ENCODE measurements around the gene DTNBP1. TPM values are rescaled to one million over a fixed set of nuclear protein-coding genes. Genes with fewer than 3 reads are reported as not detected.

Gene DTNBP1
- total and polyA plus RNA-seq, 2 of the 13 experiments (the other 11 are each of a cell fraction or from before 2014, with no cell fraction given): 6.6 to 19.1 TPM

DNA sequence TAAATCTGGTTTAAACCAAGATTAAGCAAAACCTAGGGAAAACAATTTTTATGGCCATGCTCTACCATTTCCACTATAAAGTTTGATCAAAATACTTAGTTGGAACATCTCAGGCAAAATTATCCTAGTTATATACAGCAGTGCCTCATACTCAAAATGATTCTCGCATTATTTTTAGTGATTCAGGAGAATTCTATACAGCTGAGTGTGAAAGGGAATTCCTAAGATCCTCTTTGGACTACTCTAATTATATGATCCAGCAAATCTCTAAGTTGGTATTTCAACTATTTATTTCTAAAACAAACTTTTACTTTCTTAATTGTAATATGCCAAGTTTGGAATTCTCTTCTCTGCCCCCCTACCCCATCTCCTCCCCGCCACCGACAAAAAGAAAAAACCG lies 8.6 kb downstream of the DTNBP1 start:
- POLR2A ChIA-PET: no interaction called here

DNA sequence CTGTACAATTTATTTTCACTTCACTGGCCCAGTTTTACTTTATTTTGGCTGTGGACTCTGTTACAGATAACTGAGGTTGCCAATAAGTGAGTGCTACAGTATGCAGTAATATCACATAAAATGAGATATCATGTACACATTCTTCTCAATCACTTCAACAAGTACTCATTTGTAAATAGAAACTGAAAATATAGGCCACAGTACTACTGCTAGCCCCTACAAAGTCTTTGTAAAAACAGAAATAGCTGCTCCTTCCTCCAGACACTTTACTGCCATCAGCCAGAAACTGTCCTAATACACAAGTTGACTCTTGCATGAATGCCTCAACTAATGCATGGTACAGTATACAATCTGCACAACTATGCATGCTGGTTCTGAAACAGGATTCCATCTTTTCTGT lies 9.2 kb downstream of the DTNBP1 start:
- intact Hi-C loops (cut with micrococcal nuclease; ENCODE audit: unreplicated experiment): no loop called here
- Histone ChIP-seq H3K4me1 (ENCODE audit: insufficient read depth, low read length) (no peaks in the 10 kb centered on the region), H3K9ac (ENCODE audit: insufficient read depth, low read depth, low read length) (no peak overlapping the region), H3K27ac (ENCODE audit: extremely low read length, insufficient read depth, low read length) (no peak overlapping the region), H2AFZ (ENCODE audit: low read length) (no peak overlapping the region), H3K9me3 (ENCODE audit: low read length) (no peaks in the 10 kb centered on the region), H3K27me3 (ENCODE audit: control insufficient read depth in 1 of 2, insufficient read depth in 2 of 2, low read length in 2 of 2) (no peaks in the 10 kb centered on the region), H3K36me3 (replicated peaks in 1 of 2; ENCODE audit: control insufficient read depth in 1 of 2, insufficient read depth in 2 of 2, low read length in 2 of 2) (no peaks in the 10 kb centered on the region), H3K79me2 (ENCODE audit: insufficient read depth, low read length) (no peaks in the 10 kb centered on the region), H3K4me3 (replicated peaks in 1 of 3; ENCODE audit: insufficient read depth in 1 of 3, low read depth in 2 of 3, low read length in 3 of 3) (no peak overlapping the region), H4K20me1 (ENCODE audit: insufficient read depth, low read length) (no peaks in the 10 kb centered on the region), H3K4me2 (ENCODE audit: low read depth, low read length) (no peak overlapping the region)
- no TSS peak for BruUV-seq (replicated peaks)
- DNase-seq (ENCODE audit: low spot score) (no peak), ATAC-seq (no peak), FAIRE-seq (no peak)
- CTCF ChIA-PET (ENCODE audit: low intra/inter-chr PET ratio, low total read pairs): no interaction called here
- POLR2A ChIA-PET: no interaction called here
- in situ Hi-C loops (cut with HindIII; ENCODE audit: extremely low pct_ligation_motif_present, low pct_unique_long_range_greater_than_20kb): no loop called here
- TF ChIP-seq HMGA1 (CRISPR knock-in tag; conservative IDR thresholded peaks at IDR 0.05) (no peak), AGO1 (IDR thresholded peaks at IDR 0.05; ENCODE audit: low read depth, low read length, poor library complexity, severe bottlenecking) (no peak), ZNF780A (CRISPR knock-in tag; IDR thresholded peaks at IDR 0.05) (no peak), ZBTB42 (CRISPR knock-in tag; IDR thresholded peaks at IDR 0.05) (no peak), ZNF589 (CRISPR knock-in tag; conservative IDR thresholded peaks at IDR 0.05) (no peak)
- TF ChIP-seq, protein P1, sequence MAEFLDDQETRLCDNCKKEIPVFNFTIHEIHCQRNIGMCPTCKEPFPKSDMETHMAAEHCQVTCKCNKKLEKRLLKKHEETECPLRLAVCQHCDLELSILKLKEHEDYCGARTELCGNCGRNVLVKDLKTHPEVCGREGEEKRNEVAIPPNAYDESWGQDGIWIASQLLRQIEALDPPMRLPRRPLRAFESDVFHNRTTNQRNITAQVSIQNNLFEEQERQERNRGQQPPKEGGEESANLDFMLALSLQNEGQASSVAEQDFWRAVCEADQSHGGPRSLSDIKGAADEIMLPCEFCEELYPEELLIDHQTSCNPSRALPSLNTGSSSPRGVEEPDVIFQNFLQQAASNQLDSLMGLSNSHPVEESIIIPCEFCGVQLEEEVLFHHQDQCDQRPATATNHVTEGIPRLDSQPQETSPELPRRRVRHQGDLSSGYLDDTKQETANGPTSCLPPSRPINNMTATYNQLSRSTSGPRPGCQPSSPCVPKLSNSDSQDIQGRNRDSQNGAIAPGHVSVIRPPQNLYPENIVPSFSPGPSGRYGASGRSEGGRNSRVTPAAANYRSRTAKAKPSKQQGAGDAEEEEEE (CRISPR knock-in tag; IDR thresholded peaks at IDR 0.05; ENCODE audit: borderline replicate concordance): no peak
- TF ChIP-seq, protein P2, sequence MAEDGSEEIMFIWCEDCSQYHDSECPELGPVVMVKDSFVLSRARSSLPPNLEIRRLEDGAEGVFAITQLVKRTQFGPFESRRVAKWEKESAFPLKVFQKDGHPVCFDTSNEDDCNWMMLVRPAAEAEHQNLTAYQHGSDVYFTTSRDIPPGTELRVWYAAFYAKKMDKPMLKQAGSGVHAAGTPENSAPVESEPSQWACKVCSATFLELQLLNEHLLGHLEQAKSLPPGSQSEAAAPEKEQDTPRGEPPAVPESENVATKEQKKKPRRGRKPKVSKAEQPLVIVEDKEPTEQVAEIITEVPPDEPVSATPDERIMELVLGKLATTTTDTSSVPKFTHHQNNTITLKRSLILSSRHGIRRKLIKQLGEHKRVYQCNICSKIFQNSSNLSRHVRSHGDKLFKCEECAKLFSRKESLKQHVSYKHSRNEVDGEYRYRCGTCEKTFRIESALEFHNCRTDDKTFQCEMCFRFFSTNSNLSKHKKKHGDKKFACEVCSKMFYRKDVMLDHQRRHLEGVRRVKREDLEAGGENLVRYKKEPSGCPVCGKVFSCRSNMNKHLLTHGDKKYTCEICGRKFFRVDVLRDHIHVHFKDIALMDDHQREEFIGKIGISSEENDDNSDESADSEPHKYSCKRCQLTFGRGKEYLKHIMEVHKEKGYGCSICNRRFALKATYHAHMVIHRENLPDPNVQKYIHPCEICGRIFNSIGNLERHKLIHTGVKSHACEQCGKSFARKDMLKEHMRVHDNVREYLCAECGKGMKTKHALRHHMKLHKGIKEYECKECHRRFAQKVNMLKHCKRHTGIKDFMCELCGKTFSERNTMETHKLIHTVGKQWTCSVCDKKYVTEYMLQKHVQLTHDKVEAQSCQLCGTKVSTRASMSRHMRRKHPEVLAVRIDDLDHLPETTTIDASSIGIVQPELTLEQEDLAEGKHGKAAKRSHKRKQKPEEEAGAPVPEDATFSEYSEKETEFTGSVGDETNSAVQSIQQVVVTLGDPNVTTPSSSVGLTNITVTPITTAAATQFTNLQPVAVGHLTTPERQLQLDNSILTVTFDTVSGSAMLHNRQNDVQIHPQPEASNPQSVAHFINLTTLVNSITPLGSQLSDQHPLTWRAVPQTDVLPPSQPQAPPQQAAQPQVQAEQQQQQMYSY (CRISPR knock-in tag; IDR thresholded peaks at IDR 0.05): no peak

More for the DNA sequence above, 8.6 kb downstream of the DTNBP1 start:
- no peak overlapping the region for H3K9ac ChIP-seq (ENCODE audit: insufficient read depth, low read depth, low read length)
- intact Hi-C loops (cut with micrococcal nuclease; ENCODE audit: unreplicated experiment): no loop called here
- no peaks in the 10 kb centered on the region for H4K20me1 ChIP-seq (ENCODE audit: insufficient read depth, low read length)
- 96% methylated on average over 4 of the region's 4 CpGs for WGBS (ENCODE audit: low lambda C conversion rate)
- H3K36me3 ChIP-seq (replicated peaks in 1 of 2; ENCODE audit: control insufficient read depth in 1 of 2, insufficient read depth in 2 of 2, low read length in 2 of 2): no peaks in the 10 kb centered on the region
- no TSS peak for BruUV-seq (replicated peaks)
- ATAC-seq: no peak
- no peak overlapping the region for H2AFZ ChIP-seq (ENCODE audit: low read length)
- FAIRE-seq: no peak
- H3K4me3 ChIP-seq (replicated peaks in 1 of 3; ENCODE audit: insufficient read depth in 1 of 3, low read depth in 2 of 3, low read length in 3 of 3): no peak overlapping the region
- TF ChIP-seq PPARG (CRISPR knock-in tag; conservative IDR thresholded peaks at IDR 0.05) (no peak), ZNF570 (CRISPR knock-in tag; IDR thresholded peaks at IDR 0.05; ENCODE audit: borderline replicate concordance) (no peak), CENPT (CRISPR knock-in tag; IDR thresholded peaks at IDR 0.05; ENCODE audit: low read depth) (no peak), MAFG (CRISPR knock-in tag; IDR thresholded peaks at IDR 0.05) (no peak), SALL2 (CRISPR knock-in tag; IDR thresholded peaks at IDR 0.05) (no peak), ZMYM3 (CRISPR knock-in tag; IDR thresholded peaks at IDR 0.05) (no peak), SRSF1 (optimal IDR thresholded peaks at IDR 0.05; ENCODE audit: low read depth, low read length) (no peak), ESRRA (CRISPR knock-in tag; IDR thresholded peaks at IDR 0.05; ENCODE audit: low read depth) (no peak), ZZZ3 (CRISPR knock-in tag; IDR thresholded peaks at IDR 0.05; ENCODE audit: borderline replicate concordance) (no peak)
- TF ChIP-seq, protein P3, sequence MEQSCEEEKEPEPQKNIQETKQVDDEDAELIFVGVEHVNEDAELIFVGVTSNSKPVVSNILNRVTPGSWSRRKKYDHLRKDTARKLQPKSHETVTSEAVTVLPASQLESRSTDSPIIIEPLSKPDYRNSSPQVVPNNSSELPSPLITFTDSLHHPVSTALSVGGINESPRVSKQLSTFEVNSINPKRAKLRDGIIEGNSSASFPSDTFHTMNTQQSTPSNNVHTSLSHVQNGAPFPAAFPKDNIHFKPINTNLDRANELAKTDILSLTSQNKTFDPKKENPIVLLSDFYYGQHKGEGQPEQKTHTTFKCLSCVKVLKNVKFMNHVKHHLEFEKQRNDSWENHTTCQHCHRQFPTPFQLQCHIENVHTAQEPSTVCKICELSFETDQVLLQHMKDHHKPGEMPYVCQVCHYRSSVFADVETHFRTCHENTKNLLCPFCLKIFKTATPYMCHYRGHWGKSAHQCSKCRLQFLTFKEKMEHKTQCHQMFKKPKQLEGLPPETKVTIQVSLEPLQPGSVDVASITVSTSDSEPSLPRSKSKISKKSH (CRISPR knock-in tag; IDR thresholded peaks at IDR 0.05; ENCODE audit: borderline replicate concordance): no peak
- H3K4me2 ChIP-seq (ENCODE audit: low read depth, low read length): no peak overlapping the region
- no peaks in the 10 kb centered on the region for H3K4me1 ChIP-seq (ENCODE audit: insufficient read depth, low read length)
- no peaks in the 10 kb centered on the region for H3K9me3 ChIP-seq (ENCODE audit: low read length)
- H3K27ac ChIP-seq (ENCODE audit: extremely low read length, insufficient read depth, low read length): no peak overlapping the region
- H3K79me2 ChIP-seq (ENCODE audit: insufficient read depth, low read length): no peaks in the 10 kb centered on the region
- CTCF ChIA-PET (ENCODE audit: low intra/inter-chr PET ratio, low total read pairs): no interaction called here
- no peaks in the 10 kb centered on the region for H3K27me3 ChIP-seq (ENCODE audit: control insufficient read depth in 1 of 2, insufficient read depth in 2 of 2, low read length in 2 of 2)
- in situ Hi-C loops (cut with HindIII; ENCODE audit: extremely low pct_ligation_motif_present, low pct_unique_long_range_greater_than_20kb): no loop called here
- no peak for DNase-seq (ENCODE audit: low spot score)

Data from HepG2 (cell line).